Kidney (tissue), 14 donors: Measurements from ENCODE around the gene MOB3B. TPM values are rescaled to one million over a fixed set of nuclear protein-coding genes. Genes with fewer than 3 reads are reported as not detected.

ENCODE experiments used
- DNase-seq, 5 donors: peaks; one replicate each; pipeline ENCODE4 v3.0.0-alpha.2; 2013 to 2020
- FAIRE-seq: peaks from 2 replicates; lab custom pipeline; 2012; peaks lifted over from hg19 to GRCh38; lab: Jason Lieb, UNC
- H3K27ac ChIP-seq, 2 donors: one replicate each; pipeline ENCODE4 v1.7.0; 2013; ENCODE audit warnings: low read depth in 2 of 2, low read length in 2 of 2, inconsistent platforms in 1 of 2
- H3K27me3 ChIP-seq: one replicate; pipeline ENCODE4 v1.7.1; 2013; ENCODE audit warnings: low read length, inconsistent platforms; ENCODE audit not compliant: control insufficient read depth, insufficient read depth
- H3K36me3 ChIP-seq, 3 donors: one replicate each; pipeline versions ENCODE4 v1.7.0 to v1.7.1; 2013; ENCODE audit warnings: low read length in 3 of 3, control low read depth in 1 of 3, inconsistent platforms in 1 of 3; ENCODE audit not compliant: insufficient read depth in 3 of 3, control insufficient read depth in 2 of 3
- H3K4me1 ChIP-seq, 3 donors: one replicate each; pipeline versions ENCODE4 v1.7.0 to v1.7.1; 2013; ENCODE audit warnings: low read length in 3 of 3, inconsistent platforms in 1 of 3, low read depth in 1 of 3; ENCODE audit not compliant: control insufficient read depth in 2 of 3, insufficient read depth in 2 of 3
- H3K4me3 ChIP-seq, 3 donors: one replicate each; pipeline versions ENCODE4 v1.7.0 to v1.8.1; 2013; ENCODE audit warnings: low read length in 3 of 3, control low read depth in 1 of 3, inconsistent platforms in 1 of 3
- H3K9ac ChIP-seq, 3 donors: one replicate each; pipeline versions ENCODE4 v1.7.0 to v1.7.1; 2013; ENCODE audit warnings: low read length in 3 of 3, control low read depth in 1 of 3, inconsistent platforms in 1 of 3
- H3K9me3 ChIP-seq, 3 donors: one replicate each; pipeline versions ENCODE4 v1.7.0 to v1.7.1; 2013; ENCODE audit warnings: low read length in 3 of 3, control low read depth in 1 of 3, inconsistent platforms in 1 of 3; ENCODE audit not compliant: control insufficient read depth in 2 of 3, insufficient read depth in 1 of 3
- intact Hi-C: fragments of 100-400 bp; cut with DNase I; formaldehyde crosslinking; loops from one replicate; pipeline ENCODE4 v1.11.1; 2022
- polyA plus RNA-seq: library from polyadenylated mRNA; stranded (reverse); fragments of 350-450 nt; fragmentation: Illumina TruSeq; extraction: RNeasy Lipid Tissue Mini Kit (QIAGEN cat#74804); gene quantifications from one replicate; pipeline ENCODE4 v1.2.3, GENCODE V29; 2014; ENCODE audit warnings: low read depth, low replicate concordance; ENCODE audit not compliant: insufficient read depth
- total RNA-seq: library from RNA; stranded (reverse); fragmentation: NEBNext Ultra II Directional; extraction: Animal tissue kit (Norgen Biotek cat#: 25700); gene quantifications from one replicate; pipeline ENCODE4 v1.2.1, GENCODE V29; 2021
- TF ChIP-seq, protein P1 (sequence below): IDR thresholded peaks from 3 replicates; pipeline ENCODE4 v1.5.1; 2012; ENCODE audit warnings: mild to moderate bottlenecking, moderate library complexity, borderline replicate concordance; ENCODE audit not compliant: insufficient read depth; ENCODE audit errors: extremely low read depth
- donor health status: control.
- donor health status: control.
- donor health status: control.
- donor health status: control.
- donor health status: control.
- donor health status: DM: yes; HTN: yes; CAD: no.
- donor health status: Normal renal cell carcinoma (clear cell type).

MOB3B gene
- total and polyA plus RNA-seq, 2 donors from 2014 or later, result 5.9 to 22.5 TPM

GRCh38 chr9:27353474-27354229 lies 176.0 kb downstream of the MOB3B start:
- no peak overlapping the region for H3K9ac ChIP-seq
- FAIRE-seq, result no peak
- H3K27me3 ChIP-seq, result no peaks in the 10 kb centered on the region
- no peaks in the 10 kb centered on the region for H3K9me3 ChIP-seq
- intact Hi-C loops, result no loop called here
- DNase-seq, result no peak
- H3K4me1 ChIP-seq, result peaks cover 0 to 4% (median 0%) of the 10 kb centered on the region in 3 donors
- TF ChIP-seq, protein P1, sequence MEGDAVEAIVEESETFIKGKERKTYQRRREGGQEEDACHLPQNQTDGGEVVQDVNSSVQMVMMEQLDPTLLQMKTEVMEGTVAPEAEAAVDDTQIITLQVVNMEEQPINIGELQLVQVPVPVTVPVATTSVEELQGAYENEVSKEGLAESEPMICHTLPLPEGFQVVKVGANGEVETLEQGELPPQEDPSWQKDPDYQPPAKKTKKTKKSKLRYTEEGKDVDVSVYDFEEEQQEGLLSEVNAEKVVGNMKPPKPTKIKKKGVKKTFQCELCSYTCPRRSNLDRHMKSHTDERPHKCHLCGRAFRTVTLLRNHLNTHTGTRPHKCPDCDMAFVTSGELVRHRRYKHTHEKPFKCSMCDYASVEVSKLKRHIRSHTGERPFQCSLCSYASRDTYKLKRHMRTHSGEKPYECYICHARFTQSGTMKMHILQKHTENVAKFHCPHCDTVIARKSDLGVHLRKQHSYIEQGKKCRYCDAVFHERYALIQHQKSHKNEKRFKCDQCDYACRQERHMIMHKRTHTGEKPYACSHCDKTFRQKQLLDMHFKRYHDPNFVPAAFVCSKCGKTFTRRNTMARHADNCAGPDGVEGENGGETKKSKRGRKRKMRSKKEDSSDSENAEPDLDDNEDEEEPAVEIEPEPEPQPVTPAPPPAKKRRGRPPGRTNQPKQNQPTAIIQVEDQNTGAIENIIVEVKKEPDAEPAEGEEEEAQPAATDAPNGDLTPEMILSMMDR, result no peak
- no peak overlapping the region for H3K27ac ChIP-seq
- no peaks in the 10 kb centered on the region for H3K36me3 ChIP-seq
- no peak overlapping the region for H3K4me3 ChIP-seq

GRCh38 chr9:27353166-27353473 lies 176.5 kb downstream of the MOB3B start:
- no peaks in the 10 kb centered on the region for H3K36me3 ChIP-seq
- FAIRE-seq (no peak), DNase-seq (no peak)
- H3K9me3 ChIP-seq, result no peaks in the 10 kb centered on the region
- no peak overlapping the region for H3K27ac ChIP-seq
- peaks cover 0 to 4% (median 0%) of the 10 kb centered on the region in 3 donors for H3K4me1 ChIP-seq
- no peaks in the 10 kb centered on the region for H3K27me3 ChIP-seq
- H3K4me3 ChIP-seq, result no peak overlapping the region
- H3K9ac ChIP-seq, result no peak overlapping the region
- intact Hi-C loops, result no loop called here
- TF ChIP-seq, protein P1, result no peak

DNA sequence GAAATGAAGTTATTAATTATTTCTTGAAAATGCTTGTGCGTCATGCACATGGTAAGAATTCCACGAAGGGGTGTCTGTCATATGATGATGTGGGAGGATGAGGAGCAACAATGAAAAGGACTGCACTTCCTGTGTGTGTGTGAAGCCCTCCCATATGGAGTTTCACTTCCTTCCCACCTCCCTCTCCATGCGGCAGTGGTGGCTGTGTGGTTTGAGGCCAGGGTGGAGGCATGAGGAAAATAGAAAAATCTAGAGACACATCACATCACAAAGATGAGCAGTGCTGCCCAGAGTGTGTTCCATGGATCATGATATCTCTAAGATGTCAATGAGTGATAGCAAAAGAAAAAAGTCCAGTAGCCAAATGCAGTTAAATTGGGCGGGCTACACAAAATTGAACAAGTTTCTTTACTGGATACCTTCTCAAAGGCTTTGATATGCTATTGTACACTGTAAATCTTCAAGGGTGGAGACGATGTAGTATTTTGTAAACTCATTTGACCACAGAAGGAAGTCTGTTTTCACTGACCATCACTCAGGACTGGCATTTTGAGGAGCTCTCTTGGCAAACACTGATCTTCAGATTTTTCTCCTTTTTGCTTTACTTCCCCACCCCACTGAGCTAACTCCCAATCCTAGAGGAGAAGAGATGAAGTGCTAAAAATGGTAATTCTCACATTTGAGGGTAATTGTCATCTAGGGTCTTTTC lies 177.0 kb downstream of the MOB3B start:
- no peak overlapping the region for H3K9ac ChIP-seq
- no peak overlapping the region for H3K27ac ChIP-seq
- no peaks in the 10 kb centered on the region for H3K9me3 ChIP-seq
- H3K4me1 ChIP-seq, result peaks cover 0 to 4% (median 0%) of the 10 kb centered on the region in 3 donors
- DNase-seq (no peak), FAIRE-seq (no peak)
- TF ChIP-seq, protein P1, result no peak
- H3K27me3 ChIP-seq, result no peaks in the 10 kb centered on the region
- H3K4me3 ChIP-seq, result no peak overlapping the region
- intact Hi-C loops, result no loop called here
- no peaks in the 10 kb centered on the region for H3K36me3 ChIP-seq
